RPMI7951 (cell line): Measurements from ENCODE around the gene AATK. TPM values are rescaled to one million over a fixed set of nuclear protein-coding genes. Genes with fewer than 3 reads are reported as not detected.
"Not testable (repeated sequence)": the region's sequence is repeated elsewhere in the genome, so short reads cannot be mapped to it uniquely, and the experiment has no call there.

ENCODE experiments used
- DNase-seq: peaks from one replicate; pipeline ENCODE4 v3.0.0-alpha.2; 2012; ENCODE audit warnings: low read depth
- total RNA-seq: library from RNA; depleted of rRNA; stranded (reverse); fragments of >200 nt; shearing (Covaris generic); gene quantifications from 2 replicates; pipeline ENCODE4 v1.2.3, GENCODE V29; 2014

AATK gene
- total RNA-seq, 1 experiment from 2014 or later, result not detected

DNA sequence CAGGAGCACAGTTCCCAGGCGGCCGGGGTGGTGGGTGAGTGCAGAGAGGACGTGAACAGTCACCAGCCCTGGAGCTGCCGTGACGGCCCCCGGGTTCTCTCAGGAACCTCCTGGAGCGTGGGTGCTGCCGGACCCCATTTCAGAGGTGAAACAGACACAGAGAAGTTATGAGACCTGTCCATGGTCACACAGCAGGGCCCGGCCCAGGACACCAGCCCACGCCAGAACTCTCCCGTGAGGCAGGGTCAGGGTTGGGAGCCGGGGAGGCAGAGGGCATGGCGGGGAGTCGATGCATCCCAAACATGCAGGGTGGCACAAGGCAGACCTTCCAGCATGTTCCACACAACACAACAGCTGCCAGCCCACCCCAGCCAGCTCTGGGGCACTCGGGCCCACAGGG is 4.5 kb downstream of the AATK start:
- no peak for DNase-seq

DNA sequence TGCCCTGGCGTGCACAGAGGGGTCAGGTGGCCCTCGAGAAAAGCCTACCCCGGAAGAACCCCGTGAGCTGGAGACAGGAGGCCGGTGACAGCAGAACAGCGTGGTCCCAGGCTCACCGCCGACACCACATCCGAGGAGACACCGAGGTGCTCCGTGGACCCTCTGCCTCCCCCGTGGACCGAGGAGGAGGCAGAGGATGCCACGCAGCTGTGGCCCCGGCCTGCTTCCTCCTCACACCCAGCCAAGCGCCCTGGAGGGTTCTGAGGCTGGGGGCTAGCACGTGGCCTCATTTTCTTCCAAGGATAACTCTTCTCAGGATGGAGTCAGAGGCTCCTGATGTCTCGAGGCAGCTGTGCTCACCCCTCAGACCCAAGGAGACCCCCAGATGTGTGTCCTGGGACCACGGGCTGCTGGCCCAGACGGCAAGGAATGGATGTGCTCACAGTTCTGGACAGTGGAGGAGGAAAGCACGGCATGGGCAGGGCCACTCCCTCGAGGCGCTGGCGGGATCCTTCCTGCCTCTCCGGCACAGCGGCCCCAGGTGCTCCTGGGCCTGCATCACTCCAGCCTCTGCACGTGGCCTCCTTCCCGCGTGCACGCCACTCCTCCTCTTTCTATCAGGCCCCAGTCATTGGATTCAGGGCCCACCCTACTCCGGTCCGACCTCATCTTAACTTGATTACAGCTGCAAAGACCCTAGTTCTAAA is 5.1 kb downstream of the AATK start:
- no peak for DNase-seq

DNA sequence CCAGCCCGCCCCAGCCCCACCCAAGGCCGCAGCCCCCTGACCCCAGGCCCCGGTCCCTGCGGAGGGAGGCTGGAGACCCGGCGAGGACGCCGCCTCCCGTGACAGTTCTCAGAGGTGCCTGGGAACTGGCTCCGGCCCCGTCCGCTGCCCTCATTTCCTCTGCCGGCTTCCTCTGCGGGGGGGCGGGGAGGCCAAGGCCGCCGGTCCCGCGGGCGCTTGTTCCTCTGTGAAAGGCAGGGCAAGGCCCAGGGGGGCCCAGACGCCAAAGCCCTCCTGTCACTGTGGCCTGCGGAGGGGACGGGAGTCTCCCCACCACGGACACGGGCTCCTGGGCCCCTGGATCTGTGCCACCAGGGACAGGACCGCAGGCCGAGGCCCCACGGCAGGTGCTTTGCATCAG is 5.7 kb downstream of the AATK start:
- DNase-seq, result no peak

DNA sequence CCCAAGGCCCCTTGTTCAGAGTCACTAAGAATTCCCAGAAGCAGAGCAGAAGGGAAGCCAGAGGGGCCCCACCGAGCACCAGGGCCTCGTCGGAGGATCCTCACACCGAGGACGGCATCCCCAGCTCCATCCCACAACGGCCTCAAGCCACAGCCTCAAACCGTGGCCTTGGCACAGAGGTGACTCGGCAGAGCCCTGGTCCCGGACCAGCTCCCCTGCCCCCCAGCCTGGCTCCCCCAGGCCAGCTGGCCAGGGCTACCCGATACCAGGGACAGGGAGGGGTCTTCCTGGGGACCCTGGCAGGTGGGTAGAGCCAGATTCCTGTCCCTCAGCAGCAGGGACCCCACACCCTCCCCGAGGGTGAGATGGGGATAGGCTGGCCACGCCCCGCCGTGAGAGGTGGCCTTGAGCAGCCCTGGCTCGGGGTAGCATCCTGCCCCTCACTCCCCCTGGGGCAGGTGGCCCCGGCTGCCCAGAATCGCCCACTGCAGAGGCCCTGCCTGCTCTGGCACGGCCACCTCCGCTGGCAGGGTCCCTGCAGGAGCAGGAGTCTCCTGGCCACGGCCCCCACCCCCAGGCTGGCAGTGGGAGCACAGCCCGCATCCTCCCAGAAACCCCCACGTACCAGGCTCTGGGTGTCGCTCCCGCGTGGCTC is 6.3 kb downstream of the AATK start:
- no peak for DNase-seq

DNA sequence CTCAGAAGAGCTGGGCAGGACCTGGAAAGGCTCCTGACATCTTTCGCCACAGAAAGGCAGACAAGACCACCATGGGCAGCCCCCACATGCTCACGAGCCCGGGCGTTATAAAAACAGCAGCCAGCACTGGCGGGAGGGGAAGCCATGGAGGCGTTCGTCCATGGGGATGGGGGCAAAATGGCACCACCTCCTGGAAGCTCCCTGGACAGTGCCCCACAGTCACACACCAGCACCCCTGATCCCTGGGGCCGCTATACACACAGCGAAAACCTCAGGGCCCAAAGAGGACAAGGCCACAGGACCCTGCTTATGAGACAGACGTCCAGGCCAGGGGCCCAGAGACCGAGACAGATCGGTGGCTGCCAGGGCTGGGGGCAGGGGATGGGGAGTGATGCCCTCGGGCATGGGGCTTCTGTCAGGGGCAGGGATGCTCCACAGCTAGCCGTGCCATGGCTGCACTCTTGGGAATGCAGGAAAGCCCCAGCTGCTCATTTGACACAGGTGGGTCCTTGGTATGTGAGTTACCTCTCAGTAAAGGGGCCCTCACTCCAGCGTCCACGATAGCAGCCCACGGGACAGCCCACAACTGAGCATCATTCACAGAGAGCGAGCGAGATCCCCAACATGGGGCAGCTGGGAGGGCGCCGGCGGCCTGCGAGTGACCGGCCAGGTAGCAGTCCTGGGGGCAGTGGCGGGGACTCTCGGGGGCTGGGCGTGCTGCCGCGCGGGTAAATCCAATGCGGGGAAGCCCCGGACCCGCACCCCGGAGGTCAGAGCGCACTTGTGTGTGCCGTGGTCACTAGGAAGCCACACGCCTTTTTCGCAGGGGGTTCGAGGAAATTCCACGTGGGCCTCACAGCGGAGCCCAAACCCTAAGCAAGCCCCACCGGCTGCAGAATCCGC is 7.1 kb downstream of the AATK start:
- no peak for DNase-seq

DNA sequence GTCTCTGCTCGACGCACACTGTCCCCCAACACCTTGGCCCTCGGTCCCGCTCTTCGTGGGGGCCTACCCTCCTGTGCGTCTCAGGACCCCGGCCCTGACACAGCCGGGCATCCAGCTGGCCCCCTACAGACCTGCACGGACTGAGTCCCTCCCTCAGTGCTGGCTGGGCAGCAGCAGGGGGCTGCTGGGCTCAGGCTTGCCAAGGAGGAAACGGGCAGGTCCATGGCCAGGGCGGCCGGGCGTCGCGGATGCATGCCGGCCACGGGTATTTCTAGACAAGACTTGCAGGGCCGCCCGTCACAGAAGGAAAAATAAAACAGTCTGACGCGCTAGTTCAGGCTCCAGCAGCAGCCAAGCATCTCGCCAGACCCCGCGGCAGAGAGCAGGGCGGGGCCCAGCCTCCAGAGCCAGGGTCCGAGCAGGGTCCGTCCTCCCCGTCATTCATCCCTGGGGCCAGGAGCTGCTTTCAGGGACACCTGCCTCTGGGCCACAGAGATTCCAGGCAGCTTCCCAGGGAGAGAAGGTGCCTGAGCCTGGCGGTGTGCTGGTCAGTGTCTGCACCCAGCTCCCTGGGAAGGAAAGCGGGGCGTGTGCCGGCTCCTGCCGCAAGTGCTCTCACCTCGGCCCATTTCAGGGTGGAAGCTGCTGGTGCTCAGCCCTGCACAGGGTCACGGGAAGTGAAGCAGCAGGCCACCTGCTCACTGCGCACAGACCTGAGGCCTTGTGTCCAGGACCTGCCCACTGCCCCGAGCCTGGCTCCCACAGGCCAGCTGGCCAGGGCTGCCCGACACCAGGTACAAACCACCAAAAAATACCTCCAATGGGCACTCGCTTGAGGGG is 8.0 kb downstream of the AATK start:
- no peak for DNase-seq

DNA sequence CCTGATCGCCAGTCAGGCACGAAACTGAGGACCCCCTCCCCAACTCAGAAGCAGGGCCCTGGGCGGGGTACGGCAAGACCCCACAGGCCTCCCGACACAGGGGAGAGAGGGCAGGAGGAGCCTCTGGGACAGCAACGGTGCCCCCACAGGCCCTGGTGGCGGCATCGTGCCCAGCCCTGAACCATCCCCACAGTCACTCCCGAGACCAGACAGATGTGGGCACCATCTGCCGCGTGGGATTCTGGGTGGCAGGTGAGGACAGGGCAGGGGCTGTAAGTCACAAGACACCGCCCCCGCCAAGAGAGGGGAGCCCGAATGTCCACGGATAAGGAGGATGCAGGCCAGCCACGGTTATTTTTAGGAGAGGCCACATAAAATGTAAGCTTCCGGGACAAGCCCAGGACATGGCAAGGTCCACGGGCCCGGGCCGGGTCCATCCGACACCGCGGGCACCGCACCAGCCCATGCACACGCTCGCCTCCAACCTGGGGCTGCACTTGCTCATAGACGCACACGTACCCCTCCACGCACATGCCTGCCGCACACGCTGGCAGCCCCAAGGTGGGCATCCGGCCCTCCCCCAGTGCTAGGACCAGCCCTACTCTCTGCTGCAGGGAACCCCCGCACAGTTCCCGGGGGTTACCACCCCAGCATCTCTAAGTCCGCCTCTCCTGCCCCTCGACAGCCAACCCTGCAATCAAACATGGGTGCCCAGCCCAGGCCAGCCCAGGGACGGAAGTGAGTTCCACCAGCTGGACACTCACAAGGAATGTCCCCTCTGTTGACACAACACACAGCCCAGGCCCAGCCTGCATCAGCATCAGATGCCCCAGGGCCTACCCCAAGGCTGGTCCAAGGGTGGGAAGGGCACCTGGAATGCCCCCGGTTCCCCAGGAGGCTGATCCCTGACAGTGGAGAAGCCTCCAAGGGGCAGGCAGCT is 8.9 kb downstream of the AATK start:
- DNase-seq, result no peak

DNA sequence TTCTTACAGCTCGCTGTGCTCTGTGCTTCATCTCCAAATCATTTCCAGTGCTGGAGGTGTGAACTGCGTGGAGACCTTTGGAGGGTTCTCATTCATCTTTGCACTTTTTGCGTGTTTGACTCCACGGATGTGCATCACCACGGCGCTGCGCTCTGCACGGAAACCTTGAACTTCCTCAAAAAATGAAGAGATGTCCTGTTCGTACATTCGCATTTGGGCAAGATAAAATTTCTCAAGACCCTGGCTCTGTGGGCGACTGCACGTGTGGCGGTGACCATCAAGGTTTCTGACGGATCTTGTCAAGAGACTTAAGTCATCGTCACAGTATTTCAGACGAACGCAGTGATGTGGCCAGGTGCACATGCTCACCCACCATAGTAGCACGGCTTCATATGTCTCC is 11.1 kb downstream of the AATK start:
- no peak for DNase-seq

DNA sequence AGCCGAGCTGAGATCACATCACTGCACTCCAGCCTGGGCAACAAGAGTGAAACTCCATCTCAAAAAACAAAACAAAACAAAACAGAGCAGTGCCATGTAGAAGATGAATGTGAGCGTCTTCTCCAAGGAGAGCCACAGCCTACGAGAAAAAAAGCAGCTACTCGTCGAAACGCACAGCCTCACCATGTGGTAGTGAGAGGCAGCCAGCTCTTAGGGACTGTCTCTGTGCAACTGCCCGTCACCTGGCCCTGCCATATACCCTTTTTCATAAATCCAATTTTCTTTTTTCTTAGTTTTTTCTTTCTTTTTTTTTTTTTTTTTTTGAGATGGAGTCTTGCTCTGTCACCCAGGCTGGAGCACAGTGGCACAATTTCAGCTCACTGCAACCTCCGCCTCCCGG is 12.0 kb downstream of the AATK start:
- DNase-seq, result not testable (repeated sequence)

DNA sequence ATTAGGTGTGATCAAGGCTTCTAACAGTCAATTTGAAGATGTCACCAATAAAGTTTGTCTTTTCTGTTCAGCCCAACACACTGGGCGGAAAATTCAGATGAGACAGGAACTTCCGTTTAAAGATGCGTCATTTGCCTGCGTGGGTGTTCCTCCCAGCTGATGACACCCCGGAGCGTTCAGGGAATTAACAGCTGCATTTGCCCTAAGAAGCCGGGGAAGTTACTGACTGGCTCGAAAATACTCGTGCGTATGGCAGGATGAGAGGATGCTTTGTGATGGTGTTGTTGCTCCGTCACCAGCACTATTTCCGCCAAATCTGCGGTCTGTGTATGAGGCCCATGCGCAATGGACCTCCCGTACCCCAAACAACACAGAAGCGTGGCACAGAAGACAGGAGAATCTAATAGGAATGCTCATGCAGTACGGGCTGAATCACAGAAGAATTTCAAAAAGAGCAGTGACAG is 12.6 kb downstream of the AATK start:
- peak; percentile 83 for DNase-seq

DNA sequence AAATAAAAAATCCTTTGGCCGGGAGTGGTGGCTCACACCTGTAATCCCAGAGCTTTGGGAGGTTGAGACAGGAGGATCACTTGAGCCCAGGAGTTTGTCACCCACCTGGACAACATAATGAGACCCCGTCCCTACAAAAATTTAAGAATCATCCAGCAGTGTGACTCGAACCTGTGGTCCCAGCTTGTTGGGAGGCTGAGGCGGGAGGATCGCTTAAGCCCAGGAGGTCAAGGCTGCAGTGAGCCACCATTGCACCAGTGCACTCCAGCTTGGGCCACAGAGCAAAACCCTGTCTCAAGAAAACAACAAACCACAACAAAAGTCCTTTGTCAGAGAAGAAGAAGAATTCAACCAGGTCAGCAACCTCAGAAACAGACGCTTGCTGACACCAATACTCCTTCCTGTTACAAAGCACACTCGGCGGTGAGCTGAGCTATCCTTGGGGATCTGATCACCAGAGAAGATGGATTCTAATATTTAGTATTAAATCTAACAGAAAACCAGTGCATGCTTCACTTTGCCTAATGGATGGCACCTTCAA is 13.7 kb downstream of the AATK start:
- DNase-seq, result no peak

DNA sequence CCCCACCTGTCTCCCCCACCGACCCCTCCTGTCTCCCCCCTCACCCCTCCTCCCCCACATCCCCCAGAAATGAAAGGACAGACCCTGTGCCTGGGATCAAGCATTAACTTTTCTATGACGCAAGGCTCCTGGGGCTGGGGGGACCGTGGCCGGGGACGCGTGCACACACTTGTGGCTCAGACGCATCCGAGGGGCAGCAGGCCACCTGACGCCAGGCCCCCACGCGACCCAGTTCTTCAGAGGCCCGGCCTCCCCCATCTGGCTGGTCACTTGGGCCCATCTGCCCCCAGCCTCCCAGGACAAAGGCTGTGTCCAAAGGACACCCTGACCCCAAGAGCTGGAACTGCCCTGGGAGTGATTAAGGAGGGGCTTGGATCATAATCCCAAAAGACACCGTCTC is 14.7 kb downstream of the AATK start:
- DNase-seq, result no peak

DNA sequence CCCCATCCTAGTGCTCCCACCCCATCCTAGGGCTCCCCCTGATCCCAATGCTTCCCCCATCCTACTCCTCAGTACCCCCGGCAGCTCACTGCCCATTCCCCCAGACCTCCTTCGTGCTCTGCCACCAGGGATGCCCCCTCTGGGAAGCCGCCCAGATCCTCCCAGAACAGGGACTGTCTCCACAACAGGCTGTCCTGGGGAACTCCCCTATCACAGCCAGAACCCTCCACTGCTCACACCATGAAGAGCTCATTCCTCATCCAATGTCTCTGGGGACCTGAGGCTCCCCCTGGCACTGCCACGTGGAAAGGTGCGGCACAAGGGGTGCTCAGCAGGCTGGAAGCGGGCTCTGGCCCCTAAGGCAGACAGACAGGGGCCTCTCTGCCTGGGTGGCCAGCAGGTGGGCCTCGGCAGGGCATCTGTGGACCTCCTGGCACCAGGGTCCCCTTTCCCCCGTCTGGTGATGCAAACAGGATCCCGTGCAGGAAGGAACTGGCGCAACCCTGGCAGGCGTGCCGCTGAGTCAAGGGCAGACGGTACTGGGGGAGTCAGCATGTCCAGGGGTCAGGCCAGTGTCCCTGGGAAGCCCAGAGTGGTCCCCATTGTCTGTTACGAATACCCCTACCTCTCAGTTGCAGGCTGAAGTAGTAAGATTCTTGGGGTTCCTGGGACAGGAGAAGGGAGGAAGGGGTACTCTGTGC is 15.5 kb downstream of the AATK start:
- no peak for DNase-seq

DNA sequence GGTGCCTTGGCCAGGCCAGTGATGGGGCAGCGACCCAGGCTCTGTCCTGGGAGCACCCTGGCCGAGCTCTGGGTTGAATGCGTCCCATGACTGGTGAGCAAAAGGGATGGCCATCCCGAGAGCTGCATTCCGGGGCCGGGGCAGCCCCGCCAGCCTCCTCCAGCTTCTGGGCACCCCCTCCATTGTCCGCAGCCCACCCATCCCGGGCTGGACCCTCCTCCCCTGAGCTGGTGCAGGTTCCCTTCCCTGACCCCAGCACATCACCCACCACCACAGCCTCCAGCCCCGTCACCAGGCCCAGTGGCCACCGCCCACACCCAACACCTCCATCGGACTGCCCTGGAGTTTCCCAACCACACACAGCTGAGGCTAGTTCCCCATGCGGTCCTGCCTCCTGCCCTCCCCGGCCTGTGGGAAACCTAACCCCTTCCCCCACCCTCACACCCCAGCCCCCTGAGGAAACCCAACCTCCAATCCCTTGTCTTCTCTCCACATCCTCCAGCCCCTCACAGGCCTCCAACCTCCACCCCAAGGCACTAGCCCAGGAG is 17.0 kb downstream of the AATK start:
- DNase-seq, result no peak

DNA sequence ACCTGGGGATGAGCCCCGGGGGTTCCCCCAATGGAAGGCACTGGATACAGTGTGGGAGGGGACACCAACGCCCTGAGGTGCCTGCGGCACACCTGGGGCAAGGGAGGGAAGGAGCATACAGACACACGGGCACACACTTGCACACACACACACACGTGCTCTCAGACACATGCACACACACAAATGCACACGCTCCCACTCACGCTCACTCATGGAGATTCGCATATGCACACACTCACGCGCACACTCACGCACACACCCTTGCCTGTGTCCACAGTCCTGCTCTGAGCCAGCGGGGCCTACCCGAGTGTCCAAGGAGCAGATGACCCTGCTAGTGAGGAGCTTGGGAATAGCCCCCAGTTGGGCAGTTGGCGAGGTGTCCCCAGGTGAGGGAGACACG is 17.4 kb downstream of the AATK start:
- DNase-seq, result no peak

DNA sequence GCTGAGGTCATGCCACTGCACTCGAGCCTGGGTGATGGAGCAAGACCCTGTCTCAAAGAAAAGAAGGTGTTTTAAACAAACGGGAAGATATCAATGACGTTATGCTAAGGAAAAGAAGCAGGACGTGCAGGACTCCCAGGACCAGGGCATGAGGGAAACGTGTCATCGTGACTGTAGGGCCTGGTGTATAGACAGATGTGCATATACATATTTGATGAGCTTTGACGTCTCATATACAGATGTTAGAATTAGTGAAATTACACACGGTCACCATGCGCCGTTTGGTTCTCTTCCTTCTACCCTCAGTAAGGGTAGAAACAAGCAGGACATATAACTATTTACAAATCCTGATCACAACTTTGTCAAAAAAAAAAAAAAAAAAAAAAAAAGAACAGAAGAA is 18.3 kb downstream of the AATK start:
- DNase-seq, result no peak

DNA sequence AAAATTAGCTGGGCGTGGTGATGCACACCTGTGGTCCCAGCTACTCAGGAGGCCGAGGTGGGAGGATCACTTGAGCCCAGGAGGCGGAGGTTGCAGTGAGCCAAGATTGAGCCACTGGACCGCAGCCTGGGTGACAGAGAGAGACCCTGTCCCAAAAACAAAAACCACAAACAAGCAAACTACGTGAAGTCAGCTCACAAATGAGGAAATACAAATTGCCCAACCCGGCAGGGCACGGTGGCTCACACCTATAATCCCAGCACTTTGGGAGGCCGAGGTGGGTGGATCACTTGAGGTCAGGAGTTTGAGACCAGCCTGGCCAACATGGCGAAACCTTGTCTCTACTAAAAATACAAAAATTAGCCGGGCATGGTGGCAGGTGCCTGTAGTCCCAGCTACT is 19.8 kb downstream of the AATK start:
- not testable (repeated sequence) for DNase-seq

DNA sequence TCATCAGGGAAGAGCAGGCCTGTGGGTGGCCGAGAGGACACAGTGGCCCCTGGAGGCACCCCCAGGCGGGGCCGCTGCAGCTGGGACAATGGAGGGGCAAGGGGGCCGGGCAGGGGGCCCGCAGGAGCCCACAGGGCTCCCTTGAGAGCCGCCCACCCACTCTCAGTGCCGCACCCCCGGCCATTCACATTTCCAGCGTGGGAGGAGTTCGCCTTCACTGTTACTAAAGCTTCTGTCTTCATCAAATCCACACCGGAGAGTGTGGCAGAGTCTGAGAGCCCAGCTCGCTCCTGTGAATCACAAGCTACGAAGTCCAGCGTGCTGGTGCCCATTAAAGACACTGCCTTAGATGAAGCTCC is 21.6 kb downstream of the AATK start:
- no peak for DNase-seq

DNA sequence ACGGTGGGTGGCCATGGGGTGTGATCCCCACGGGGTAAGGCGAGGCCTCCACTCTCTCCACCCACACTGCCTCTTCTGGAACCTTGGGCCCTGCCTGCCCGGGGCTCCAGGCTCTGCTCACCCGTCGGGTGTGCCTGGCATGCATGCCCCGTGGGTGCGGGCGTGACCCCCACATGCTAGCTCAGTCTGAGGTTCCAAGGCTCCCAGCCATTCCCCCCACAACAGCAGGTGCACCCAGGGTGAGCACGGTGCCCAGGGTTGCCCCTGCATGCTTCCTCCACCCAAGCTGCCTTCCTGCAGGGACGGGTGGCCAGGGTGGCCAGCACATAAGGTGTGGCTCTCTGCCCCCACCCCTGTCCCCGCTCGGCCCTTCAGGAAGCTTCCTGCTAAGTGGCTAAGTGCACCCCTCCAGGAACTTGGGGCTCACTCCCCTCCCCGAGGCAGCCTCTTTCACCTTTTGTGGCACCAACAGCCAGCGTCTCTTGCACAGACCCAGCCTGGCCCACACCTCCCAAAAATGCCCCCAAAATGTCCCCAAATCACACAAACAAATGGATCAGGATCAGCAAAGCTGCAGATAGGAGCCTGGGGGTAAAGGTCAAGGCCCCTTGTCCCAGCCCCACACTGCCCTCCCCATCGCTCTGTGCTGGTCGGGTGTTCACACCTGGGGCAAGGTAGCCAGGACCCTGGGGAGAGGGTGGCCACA is 22.2 kb downstream of the AATK start:
- DNase-seq, result no peak
